Endothelial cell (in vitro differentiated cells): ENCODE data around the gene HELZ2. TPM values are rescaled to one million over a fixed set of nuclear protein-coding genes. Genes with fewer than 3 reads are reported as not detected.

Experiments
- DNase-seq: peaks from one replicate; pipeline ENCODE4 v3.0.0; 2021; ENCODE audit warnings: low spot score
- H3K27ac Mint-ChIP-seq: one replicate; pipeline ENCODE4 v1.8.0; 2021; ENCODE audit warnings: mixed read lengths, inconsistent platforms; ENCODE audit not compliant: unreplicated experiment
- H3K27me3 Mint-ChIP-seq: one replicate; pipeline ENCODE4 v1.8.0; 2021; ENCODE audit warnings: mild to moderate bottlenecking, moderate library complexity, mixed read lengths, inconsistent platforms; ENCODE audit not compliant: unreplicated experiment
- H3K36me3 Mint-ChIP-seq: one replicate; pipeline ENCODE4 v1.8.0; 2021; ENCODE audit warnings: mild to moderate bottlenecking, low read depth, mixed read lengths, inconsistent platforms; ENCODE audit not compliant: unreplicated experiment
- H3K4me1 Mint-ChIP-seq: one replicate; pipeline ENCODE4 v1.8.0; 2021; ENCODE audit warnings: mild to moderate bottlenecking, mixed read lengths, inconsistent platforms; ENCODE audit not compliant: unreplicated experiment
- H3K4me3 Mint-ChIP-seq: one replicate; pipeline ENCODE4 v1.8.0; 2021; ENCODE audit warnings: mild to moderate bottlenecking, mixed read lengths, inconsistent platforms; ENCODE audit not compliant: unreplicated experiment
- H3K9me3 Mint-ChIP-seq: one replicate; pipeline ENCODE4 v1.8.0; 2021; ENCODE audit warnings: mixed read lengths, inconsistent platforms; ENCODE audit not compliant: unreplicated experiment
- total RNA-seq: library from RNA; stranded (reverse); fragmentation: NEBNext Ultra II Directional; extraction: Animal tissue kit (Norgen Biotek cat#: 25700); gene quantifications from one replicate; pipeline ENCODE4 v1.2.1, GENCODE V29; 2021; ENCODE audit not compliant: unreplicated experiment
- TF ChIP-seq, protein P1 (sequence below): fragments of 200-600 bp; sonication (generic); IDR thresholded peaks from one replicate; pipeline ENCODE4 v1.5.0; 2021; ENCODE audit warnings: antibody characterized with exemption; ENCODE audit not compliant: unreplicated experiment

The HELZ2 gene
- total RNA-seq, 1 donor from 2014 or later: 15.3 TPM

DNA sequence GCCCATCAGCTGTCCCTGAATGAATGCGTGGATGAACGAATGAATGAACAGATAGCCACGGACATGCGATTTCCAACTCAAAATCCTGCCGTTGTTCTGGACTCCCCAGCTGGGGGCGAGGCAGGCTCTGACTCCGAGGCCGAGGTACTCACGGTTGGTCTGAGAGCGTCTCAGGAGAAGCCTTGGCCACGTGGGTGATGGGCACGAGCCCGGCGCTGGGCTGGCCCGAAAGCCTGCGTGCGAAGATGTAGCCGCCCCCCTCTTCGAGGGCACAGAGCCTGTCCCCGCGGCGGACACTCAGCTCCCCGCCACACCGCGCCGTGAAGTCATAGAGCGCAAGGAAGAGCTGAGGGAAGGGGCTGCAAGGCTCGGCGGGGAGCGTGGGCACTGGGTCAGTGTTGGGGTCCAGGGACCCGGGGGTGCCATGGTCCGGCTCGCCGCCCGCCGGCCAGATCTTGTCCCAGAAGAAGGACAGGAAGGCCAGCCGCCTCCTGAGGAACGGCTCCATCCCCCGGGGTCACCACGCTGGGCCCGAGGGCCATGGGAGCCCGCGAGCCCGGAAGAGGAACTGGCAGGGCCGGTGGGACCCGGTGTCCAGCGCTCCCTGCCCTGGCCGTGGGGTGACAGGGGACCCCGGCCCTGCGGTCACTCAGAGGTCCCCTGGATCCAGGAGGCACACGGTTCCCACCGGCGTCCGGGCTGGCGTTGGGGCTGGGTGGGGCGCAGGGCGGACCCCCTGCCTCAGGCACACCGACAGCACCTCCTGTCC is 26.9 kb downstream of the HELZ2 start:
- Mint-ChIP-seq H3K4me3 (no peak overlapping the region), H3K4me1 (no peaks in the 10 kb centered on the region), H3K27ac (no peak overlapping the region), H3K9me3 (no peaks in the 10 kb centered on the region), H3K36me3 (peaks cover 5% of the 10 kb centered on the region), H3K27me3 (peaks cover 6% of the 10 kb centered on the region)
- no peak for DNase-seq
- TF ChIP-seq, protein P1, sequence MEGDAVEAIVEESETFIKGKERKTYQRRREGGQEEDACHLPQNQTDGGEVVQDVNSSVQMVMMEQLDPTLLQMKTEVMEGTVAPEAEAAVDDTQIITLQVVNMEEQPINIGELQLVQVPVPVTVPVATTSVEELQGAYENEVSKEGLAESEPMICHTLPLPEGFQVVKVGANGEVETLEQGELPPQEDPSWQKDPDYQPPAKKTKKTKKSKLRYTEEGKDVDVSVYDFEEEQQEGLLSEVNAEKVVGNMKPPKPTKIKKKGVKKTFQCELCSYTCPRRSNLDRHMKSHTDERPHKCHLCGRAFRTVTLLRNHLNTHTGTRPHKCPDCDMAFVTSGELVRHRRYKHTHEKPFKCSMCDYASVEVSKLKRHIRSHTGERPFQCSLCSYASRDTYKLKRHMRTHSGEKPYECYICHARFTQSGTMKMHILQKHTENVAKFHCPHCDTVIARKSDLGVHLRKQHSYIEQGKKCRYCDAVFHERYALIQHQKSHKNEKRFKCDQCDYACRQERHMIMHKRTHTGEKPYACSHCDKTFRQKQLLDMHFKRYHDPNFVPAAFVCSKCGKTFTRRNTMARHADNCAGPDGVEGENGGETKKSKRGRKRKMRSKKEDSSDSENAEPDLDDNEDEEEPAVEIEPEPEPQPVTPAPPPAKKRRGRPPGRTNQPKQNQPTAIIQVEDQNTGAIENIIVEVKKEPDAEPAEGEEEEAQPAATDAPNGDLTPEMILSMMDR: no peak

- Mint-ChIP-seq H3K4me1 (no peaks in the 10 kb centered on the region), H3K27me3 (peaks cover 6% of the 10 kb centered on the region), H3K4me3 (no peak overlapping the region), H3K36me3 (peaks cover 5% of the 10 kb centered on the region), H3K27ac (no peak overlapping the region), H3K9me3 (no peaks in the 10 kb centered on the region)
- no peak for DNase-seq
- TF ChIP-seq, protein P1: no peak
These were observed 27.6 kb downstream of the HELZ2 start for GRCh38 chr20:63546256-63546955.

DNA sequence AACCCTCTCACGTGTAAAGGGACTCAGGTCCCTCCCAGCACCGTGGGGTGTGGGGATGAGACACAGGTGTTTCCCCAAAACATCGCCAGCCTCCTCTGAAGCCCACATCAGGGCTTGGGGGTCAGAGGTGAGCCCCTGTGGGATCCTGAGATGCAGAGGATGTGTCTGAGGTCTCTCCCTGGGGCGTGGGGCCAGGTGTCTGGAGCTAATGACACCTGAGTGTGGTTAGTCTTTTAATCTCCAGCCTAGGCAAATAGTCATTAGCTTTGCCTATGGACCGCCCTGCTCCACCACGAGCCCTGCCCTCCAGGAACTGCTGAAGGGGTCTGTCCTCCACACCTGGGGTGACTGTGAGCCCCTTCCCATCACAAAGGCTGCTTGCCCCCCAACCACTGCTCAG is 28.2 kb downstream of the HELZ2 start:
- DNase-seq: no peak
- peaks cover 5% of the 10 kb centered on the region for H3K36me3 Mint-ChIP-seq
- H3K27me3 Mint-ChIP-seq: peaks cover 6% of the 10 kb centered on the region
- TF ChIP-seq, protein P1: no peak
- no peak overlapping the region for H3K4me3 Mint-ChIP-seq
- no peaks in the 10 kb centered on the region for H3K4me1 Mint-ChIP-seq
- no peak overlapping the region for H3K27ac Mint-ChIP-seq
- no peaks in the 10 kb centered on the region for H3K9me3 Mint-ChIP-seq

DNA sequence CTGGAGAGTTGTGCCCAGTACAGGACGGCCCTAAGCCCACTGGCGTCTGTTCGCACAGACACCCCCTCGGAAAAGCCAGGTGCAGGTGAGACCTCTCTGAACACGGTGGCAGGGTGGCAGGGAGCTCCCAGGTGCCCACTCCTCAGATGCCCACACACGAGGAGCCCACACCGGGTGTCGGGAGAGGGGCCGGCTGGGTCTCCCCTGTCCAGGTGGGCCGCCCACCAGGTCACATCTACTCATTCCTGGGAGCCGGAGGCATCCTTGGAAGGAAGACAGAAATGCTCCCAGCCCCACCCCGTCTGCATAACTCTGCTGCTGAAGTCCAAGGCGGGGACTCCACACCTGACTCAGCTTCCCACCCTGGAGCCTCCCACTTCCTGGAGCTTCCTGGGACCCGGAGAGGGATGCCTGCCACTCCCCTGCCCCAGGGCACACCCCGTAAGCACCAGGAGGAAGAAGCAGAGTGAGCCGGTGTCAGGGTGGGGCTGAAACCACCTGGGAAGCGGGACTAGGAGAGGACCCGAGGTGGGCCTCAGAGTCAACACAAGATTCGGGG is 29.0 kb downstream of the HELZ2 start:
- Mint-ChIP-seq H3K4me1 (no peaks in the 10 kb centered on the region), H3K27me3 (peaks cover 6% of the 10 kb centered on the region), H3K27ac (no peak overlapping the region), H3K4me3 (no peak overlapping the region), H3K36me3 (peaks cover 5% of the 10 kb centered on the region), H3K9me3 (no peaks in the 10 kb centered on the region)
- TF ChIP-seq, protein P1: no peak
- DNase-seq: no peak
